HFF-Myc (cell line): ENCODE measurements around the gene NEDD9.

Experiments used
- DNase-seq: peaks from one replicate; pipeline ENCODE4 v3.0.0-alpha.2; 2011; ENCODE audit warnings: low read depth; ENCODE audit errors: extremely low read depth
- H3K4me3 ChIP-seq: replicated peaks from 2 replicates; pipeline ENCODE4 v1.5.1; 2011; ENCODE audit warnings: low read depth, mild to moderate bottlenecking, control low read depth, low read length
- CTCF ChIP-seq: IDR thresholded peaks from 2 replicates; pipeline ENCODE4 v1.5.1; 2012; ENCODE audit warnings: mild to moderate bottlenecking, low read depth, low read length, control low read depth; ENCODE audit errors: missing control alignments

The NEDD9 gene

GRCh38 chr6:11190625-11191245 lies 41.7 kb downstream of the NEDD9 start:
- DNase-seq, result no peak
- no peak for TF ChIP-seq CTCF

GRCh38 chr6:11189865-11190624 lies 42.4 kb downstream of the NEDD9 start:
- no peak overlapping the region for H3K4me3 ChIP-seq
- no peak for TF ChIP-seq CTCF
- no peak for DNase-seq

More at GRCh38 chr6:11190625-11191245, 41.7 kb downstream of the NEDD9 start:
- no peak overlapping the region for H3K4me3 ChIP-seq

GRCh38 chr6:11188161-11188915 lies 44.1 kb downstream of the NEDD9 start:
- no peak for TF ChIP-seq CTCF
- DNase-seq, result no peak
- H3K4me3 ChIP-seq, result no peak overlapping the region

- TF ChIP-seq CTCF, result no peak
- no peak overlapping the region for H3K4me3 ChIP-seq
- no peak for DNase-seq
These were observed 45.2 kb downstream of the NEDD9 start for GRCh38 chr6:11187301-11187700.

GRCh38 chr6:11185204-11185842 lies 47.1 kb downstream of the NEDD9 start:
- H3K4me3 ChIP-seq, result no peak overlapping the region
- no peak for TF ChIP-seq CTCF
- DNase-seq, result no peak

- H3K4me3 ChIP-seq, result no peak overlapping the region
- no peak for TF ChIP-seq CTCF
- no peak for DNase-seq
These were observed 48.6 kb downstream of the NEDD9 start for GRCh38 chr6:11183761-11184362.
